GM21717 (cell line): ENCODE results near the gene PAQR7.

ENCODE experiments used
- ATAC-seq: cut with Tn5 transposase; IDR thresholded peaks from one replicate; pipeline ENCODE4 v1.9.1; 2021; ENCODE audit warnings: mild to moderate bottlenecking, moderate library complexity; ENCODE audit not compliant: unreplicated experiment

Gene PAQR7

DNA sequence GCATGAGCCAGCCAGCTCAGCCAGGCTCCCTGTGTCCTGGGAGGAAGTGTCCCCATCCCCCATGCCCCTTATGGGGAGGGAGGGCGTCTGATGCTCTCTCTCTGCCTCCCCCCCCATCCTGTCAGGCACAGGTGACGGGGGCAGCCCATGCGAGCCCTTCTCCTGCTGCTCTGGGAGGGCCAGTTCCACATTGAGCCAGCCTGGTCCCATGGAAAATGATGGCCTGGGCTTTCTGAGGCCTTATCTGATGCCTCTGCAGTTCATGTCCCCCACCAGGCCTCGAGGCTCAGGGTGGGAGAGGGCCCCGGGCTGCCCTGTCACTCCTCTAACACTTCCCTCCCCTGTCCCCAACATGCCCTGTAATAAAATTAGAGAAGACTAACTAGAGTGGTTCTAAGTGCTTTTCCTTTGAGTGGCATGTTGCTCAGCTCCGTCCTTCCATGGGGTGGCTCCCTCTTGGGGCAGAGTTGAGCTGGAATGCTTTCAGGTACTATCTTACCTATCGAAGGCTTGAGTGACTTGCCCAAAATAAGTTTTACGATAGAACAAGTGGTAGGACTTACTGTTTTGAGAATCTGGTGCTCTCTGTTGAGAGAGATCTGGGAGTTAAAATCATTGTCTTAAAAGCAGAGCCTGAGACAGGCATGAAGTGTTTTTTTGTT, 57.5 kb downstream of the PAQR7 start:
- ATAC-seq, result no peak

- ATAC-seq, result no peak
Observed at GRCh38 chr1:25816112-25816718, 59.3 kb downstream of the PAQR7 start.

GRCh38 chr1:25815208-25816111, 60.0 kb downstream of the PAQR7 start:
- no peak for ATAC-seq

- no peak for ATAC-seq
Observed at GRCh38 chr1:25814549-25815087, 60.9 kb downstream of the PAQR7 start.

DNA sequence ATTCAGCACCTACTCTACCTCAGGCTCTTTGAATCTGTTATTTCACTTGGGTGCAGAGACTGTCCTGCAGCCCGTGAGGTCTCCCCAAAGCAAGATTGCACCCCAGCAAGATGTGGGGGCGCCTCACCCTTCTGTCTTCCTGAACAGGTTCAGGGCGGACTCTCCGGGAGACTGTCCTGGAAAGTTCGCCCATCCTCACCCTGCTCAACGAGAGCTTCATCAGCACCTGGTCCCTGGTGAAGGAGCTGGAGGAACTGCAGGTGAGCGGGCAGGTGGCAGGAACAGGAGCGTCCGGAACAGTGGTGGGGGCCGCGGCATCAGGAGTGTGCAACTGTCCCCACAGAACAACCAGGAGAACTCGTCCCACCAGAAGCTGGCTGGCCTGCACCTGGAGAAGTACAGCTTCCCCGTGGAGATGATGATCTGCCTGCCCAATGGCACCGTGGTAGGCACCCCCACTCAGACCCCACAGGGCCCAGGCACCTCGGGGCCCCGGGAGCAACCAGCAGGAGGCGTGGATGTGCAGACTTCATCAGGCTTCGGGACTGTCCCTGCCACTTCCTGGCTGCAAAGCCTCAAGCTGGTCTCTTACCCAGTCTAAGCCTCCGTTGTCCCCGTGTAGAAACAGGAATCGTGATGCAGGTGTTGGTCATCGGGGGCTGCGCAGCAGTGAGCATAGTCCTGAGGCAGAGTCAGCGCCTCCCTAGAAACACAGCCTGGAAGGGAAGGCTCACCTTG, 61.6 kb downstream of the PAQR7 start:
- no peak for ATAC-seq

DNA sequence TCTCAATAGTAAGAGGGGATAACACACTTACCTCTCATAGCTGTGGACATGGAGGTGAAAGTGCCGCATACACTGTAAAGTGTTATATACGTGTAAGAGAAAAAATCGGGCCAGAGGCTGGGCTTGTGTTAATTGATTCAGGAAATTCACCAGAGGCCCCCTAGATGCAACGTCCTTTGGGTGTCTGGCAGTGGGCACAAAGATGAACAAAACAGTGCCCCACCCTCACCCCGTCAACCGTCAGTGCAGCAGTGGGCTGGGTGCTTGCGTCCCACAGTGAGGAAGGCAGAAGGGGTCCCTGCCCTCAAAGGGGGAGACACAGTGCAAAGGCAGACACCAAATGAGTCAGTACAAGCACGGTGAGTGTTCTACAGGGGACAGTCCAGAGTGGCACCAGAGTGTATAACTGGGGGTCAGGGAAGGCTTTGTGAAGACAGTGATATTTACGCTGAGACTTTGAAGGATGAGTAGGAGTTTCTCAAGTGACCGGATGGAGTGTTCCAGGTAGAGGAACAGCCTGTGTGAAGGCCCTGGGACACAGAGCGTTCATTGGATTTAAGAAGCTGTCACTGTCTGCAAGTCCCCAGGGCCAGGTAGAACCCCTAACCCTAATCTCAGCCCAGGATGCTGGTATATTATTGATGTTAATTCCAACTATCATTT, 62.3 kb downstream of the PAQR7 start:
- ATAC-seq, result no peak
